ENCODE measurements around the gene RSPH10B2. TPM values are rescaled to one million over a fixed set of nuclear protein-coding genes. Genes with fewer than 3 reads are reported as not detected.
"Not testable (repeated sequence)": the region's sequence is repeated elsewhere in the genome, so short reads cannot be mapped to it uniquely, and the experiment has no call there.

Gene RSPH10B2
- under 1 TPM; 0.13 to 0.54 (median 0.35) TPM for total RNA-seq

DNA sequence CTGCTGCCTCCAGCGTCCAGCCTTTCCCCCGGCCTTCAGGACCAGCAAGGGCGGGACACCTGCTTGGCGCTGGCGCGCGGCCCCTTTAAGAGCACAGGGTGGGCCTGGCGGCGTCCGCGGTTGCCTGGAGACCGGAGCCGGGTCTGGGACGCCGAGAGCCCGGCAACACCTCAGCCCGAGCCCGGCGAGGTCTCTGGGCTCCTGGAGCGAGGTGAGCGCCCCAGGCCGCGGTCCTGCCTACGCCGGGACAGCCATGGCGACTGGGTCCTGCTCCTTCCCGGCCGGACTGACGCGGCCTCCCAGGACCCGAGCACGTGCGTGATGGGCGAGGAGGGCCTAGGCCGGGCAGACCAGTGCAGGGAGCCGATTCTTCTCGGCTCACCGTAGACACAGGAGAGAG lies at the start of gene RSPH10B2:
RSPH10B2 (plus strand) TSS at position 140 of the 400 bp plus-strand sequence. CDS start 3,575 bp downstream, outside the sequence.
- ATAC-seq; H3K27me3 Mint-ChIP-seq (ENCODE audit: low read depth); H3K4me1 Mint-ChIP-seq (ENCODE audit: low read depth); H3K9me3 Mint-ChIP-seq; H3K36me3 Mint-ChIP-seq (ENCODE audit: insufficient read depth); DNase-seq; H3K4me3 Mint-ChIP-seq: not testable (repeated sequence)

GRCh38 chr7:6705959-6706665 lies 47.8 kb upstream of the RSPH10B2 start:
- H3K4me1 Mint-ChIP-seq (ENCODE audit: low read depth): peaks cover 42% of the 10 kb centered on the region
- ATAC-seq: peak; percentile 47 to 53
- peak overlapping the region; percentile 93 for H3K4me3 Mint-ChIP-seq
- DNase-seq: peak; percentile 6
- H3K36me3 Mint-ChIP-seq (ENCODE audit: insufficient read depth): peaks cover 33% of the 10 kb centered on the region
- H3K9me3 Mint-ChIP-seq: peaks cover 21% of the 10 kb centered on the region
- H3K27me3 Mint-ChIP-seq (ENCODE audit: low read depth): no peaks in the 10 kb centered on the region

- Mint-ChIP-seq H3K27me3 (ENCODE audit: low read depth) (peaks cover 3% of the 10 kb centered on the region), H3K36me3 (ENCODE audit: insufficient read depth) (peaks cover 26% of the 10 kb centered on the region), H3K4me1 (ENCODE audit: low read depth) (peaks cover 36% of the 10 kb centered on the region), H3K4me3 (peak within 1 kb of the TSS; percentile 93), H3K9me3 (peaks cover 15% of the 10 kb centered on the region)
- peak; percentile 92 to 93 for ATAC-seq
- DNase-seq: peak; percentile 93
Measured at GRCh38 chr7:6706666-6707407, 47.1 kb upstream of the RSPH10B2 start, which contains the start of gene ZNF12. Gene ZNF12 (minus strand): TSS chr7:6706947. CDS start chr7:6705173, 1,774 bp downstream.

DNA sequence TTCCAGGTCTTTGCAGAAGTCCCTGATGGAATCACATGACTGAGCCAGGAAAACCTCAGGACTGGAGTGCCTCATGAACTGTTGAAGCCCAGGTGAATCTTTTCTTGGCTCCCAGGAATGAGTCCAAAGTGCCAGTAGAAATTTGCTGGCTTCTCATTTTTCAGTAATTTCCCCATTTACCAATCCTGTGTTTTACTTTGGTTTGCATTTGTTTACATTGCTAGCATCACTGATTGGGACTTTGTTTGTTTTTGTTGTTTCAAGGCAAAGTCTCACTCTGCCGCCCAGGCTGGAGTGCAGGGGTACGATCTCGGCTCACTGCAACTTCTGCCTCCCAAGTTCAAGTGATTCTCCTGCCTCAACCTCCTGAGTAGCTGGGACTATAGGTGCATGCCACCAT lies 45.6 kb upstream of the RSPH10B2 start:
- no peak for ATAC-seq
- Mint-ChIP-seq H3K4me3 (no peak overlapping the region), H3K4me1 (ENCODE audit: low read depth) (peaks cover 25% of the 10 kb centered on the region)

DNA sequence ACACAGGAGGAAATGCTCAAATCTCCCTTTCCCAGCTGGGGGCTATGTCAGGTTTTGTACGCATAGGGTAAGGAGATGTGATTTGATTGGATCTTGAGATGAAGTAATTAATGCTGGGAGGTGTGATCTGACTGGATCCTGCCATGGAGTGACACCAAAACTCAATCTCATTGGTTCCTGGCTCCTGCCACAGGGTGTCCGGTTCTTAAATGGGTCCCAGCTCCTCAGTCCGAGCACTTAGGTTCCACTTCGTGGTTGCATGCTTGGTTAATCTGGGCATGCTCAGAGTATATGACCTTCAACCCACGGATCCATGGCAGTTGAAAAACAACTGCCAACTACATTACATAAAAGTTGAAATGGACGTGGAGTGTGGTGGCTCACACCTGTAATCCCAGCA lies 44.1 kb upstream of the RSPH10B2 start:
- peaks cover 15% of the 10 kb centered on the region for H3K4me1 Mint-ChIP-seq (ENCODE audit: low read depth)
- peaks cover 6% of the 10 kb centered on the region for H3K36me3 Mint-ChIP-seq (ENCODE audit: insufficient read depth)
- DNase-seq (no peak), ATAC-seq (no peak)
- peaks cover 3% of the 10 kb centered on the region for H3K27me3 Mint-ChIP-seq (ENCODE audit: low read depth)
- no peaks in the 10 kb centered on the region for H3K9me3 Mint-ChIP-seq
- no peak overlapping the region for H3K4me3 Mint-ChIP-seq

More for the DNA sequence above, 45.6 kb upstream of the RSPH10B2 start:
- H3K9me3 Mint-ChIP-seq: peaks cover 5% of the 10 kb centered on the region
- no peak for DNase-seq
- H3K36me3 Mint-ChIP-seq (ENCODE audit: insufficient read depth): peaks cover 15% of the 10 kb centered on the region
- H3K27me3 Mint-ChIP-seq (ENCODE audit: low read depth): peaks cover 3% of the 10 kb centered on the region

DNA sequence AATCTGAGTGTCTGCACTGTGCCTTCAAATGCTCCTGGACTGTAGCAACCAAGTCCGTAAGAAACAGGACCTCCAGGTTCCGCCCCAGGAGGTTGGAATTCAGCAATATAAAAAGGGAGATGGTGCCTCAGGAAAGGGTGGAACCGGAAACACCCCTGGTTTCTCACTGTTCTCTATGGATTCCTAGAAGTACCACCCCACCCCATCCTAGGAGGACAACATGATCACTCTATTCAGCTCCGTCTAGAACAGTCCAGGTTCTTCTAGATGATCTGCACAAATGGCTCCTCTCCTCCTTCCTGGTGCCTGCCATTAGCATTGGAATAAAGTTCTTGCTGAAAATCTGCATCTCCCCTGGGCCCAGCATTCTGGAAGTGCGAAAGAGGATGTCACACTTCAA lies 39.5 kb upstream of the RSPH10B2 start:
- no peaks in the 10 kb centered on the region for H3K36me3 Mint-ChIP-seq (ENCODE audit: insufficient read depth)
- peaks cover 22% of the 10 kb centered on the region for H3K27me3 Mint-ChIP-seq (ENCODE audit: low read depth)
- H3K9me3 Mint-ChIP-seq: no peaks in the 10 kb centered on the region
- DNase-seq (no peak), ATAC-seq (no peak)
- peaks cover 3% of the 10 kb centered on the region for H3K4me1 Mint-ChIP-seq (ENCODE audit: low read depth)
- H3K4me3 Mint-ChIP-seq: no peak overlapping the region

GRCh38 chr7:6715898-6716297 lies 38.0 kb upstream of the RSPH10B2 start:
- H3K4me3 Mint-ChIP-seq; H3K9me3 Mint-ChIP-seq; ATAC-seq; H3K36me3 Mint-ChIP-seq (ENCODE audit: insufficient read depth); H3K4me1 Mint-ChIP-seq (ENCODE audit: low read depth); DNase-seq: not testable (repeated sequence)
- peaks cover 24% of the 10 kb centered on the region for H3K27me3 Mint-ChIP-seq (ENCODE audit: low read depth)

DNA sequence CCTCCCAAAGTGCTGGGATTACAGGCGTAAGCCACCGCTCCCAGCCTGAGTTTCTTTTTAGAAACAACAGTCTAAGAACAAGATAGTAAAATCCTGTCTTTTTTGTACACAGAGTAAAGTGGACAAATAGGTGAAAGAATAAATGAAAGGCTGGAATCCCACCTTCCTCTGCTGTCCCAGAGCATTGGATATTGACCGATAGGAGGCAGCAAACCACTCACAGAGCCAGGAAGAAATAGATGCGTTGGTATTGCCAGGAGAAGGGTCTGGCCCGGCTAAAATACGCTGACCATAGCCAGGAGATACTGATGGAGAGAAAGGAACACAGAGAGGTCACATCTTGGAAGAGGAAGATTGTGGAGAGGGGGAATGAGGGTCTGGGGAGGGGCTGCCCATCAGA lies 35.8 kb upstream of the RSPH10B2 start:
- Mint-ChIP-seq H3K4me3 (no peak overlapping the region), H3K27me3 (ENCODE audit: low read depth) (peaks cover 30% of the 10 kb centered on the region), H3K36me3 (ENCODE audit: insufficient read depth) (no peaks in the 10 kb centered on the region), H3K4me1 (ENCODE audit: low read depth) (peaks cover 3% of the 10 kb centered on the region), H3K9me3 (no peaks in the 10 kb centered on the region)
- ATAC-seq (no peak), DNase-seq (no peak)

DNA sequence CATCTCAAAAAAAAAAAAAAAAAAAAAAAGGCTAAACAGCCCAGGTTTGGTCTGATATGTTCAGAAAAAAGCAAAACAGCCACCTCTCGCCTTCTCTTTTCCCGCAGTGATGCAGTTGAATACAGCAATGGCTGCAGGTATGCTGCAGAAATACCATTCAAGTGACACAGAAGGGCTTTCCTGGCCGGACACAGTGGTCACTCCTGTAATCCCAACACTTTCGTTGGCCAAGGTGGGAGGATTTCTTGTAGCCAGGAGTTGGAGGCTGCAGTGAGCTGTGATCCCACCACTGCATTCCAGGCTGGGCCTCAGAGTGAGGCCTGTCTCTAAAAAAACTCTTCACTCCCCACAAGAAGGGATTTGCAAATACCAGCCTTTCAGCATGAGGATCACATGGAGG lies 29.6 kb upstream of the RSPH10B2 start:
- H3K27me3 Mint-ChIP-seq (ENCODE audit: low read depth): peaks cover 18% of the 10 kb centered on the region
- not testable (repeated sequence) for H3K36me3 Mint-ChIP-seq (ENCODE audit: insufficient read depth); ATAC-seq; H3K4me3 Mint-ChIP-seq; DNase-seq; H3K9me3 Mint-ChIP-seq; H3K4me1 Mint-ChIP-seq (ENCODE audit: low read depth)

GRCh38 chr7:6725003-6725402 lies 28.9 kb upstream of the RSPH10B2 start:
- Mint-ChIP-seq H3K4me1 (ENCODE audit: low read depth) (peaks cover 5% of the 10 kb centered on the region), H3K36me3 (ENCODE audit: insufficient read depth) (no peaks in the 10 kb centered on the region), H3K9me3 (no peaks in the 10 kb centered on the region), H3K4me3 (no peak overlapping the region), H3K27me3 (ENCODE audit: low read depth) (peaks cover 18% of the 10 kb centered on the region)
- ATAC-seq (no peak), DNase-seq (no peak)

GRCh38 chr7:6726341-6726740 lies 27.6 kb upstream of the RSPH10B2 start:
- Mint-ChIP-seq H3K27me3 (ENCODE audit: low read depth) (peaks cover 15% of the 10 kb centered on the region), H3K4me1 (ENCODE audit: low read depth) (peaks cover 13% of the 10 kb centered on the region)
- DNase-seq; H3K9me3 Mint-ChIP-seq; H3K36me3 Mint-ChIP-seq (ENCODE audit: insufficient read depth); H3K4me3 Mint-ChIP-seq; ATAC-seq: not testable (repeated sequence)

DNA sequence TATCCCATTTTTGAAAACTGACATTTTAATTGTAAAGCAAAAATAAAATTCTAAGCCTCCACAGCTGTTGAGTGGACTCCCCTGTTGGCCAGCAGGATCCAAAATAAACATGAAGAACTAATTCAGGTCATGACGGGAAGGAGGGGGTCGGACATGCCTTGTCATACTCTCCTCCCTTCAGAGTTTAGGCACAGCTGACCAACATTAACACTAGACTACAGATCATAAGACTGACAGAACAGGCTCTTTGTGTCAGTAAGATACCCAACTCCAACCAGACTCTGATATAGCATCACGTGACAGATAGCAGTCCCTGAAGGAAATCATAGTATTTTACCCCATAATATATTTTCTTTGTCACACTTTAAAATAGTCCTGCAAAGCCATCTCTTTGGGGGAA lies 26.2 kb upstream of the RSPH10B2 start:
- Mint-ChIP-seq H3K36me3 (ENCODE audit: insufficient read depth) (peaks cover 9% of the 10 kb centered on the region), H3K9me3 (no peaks in the 10 kb centered on the region), H3K4me3 (no peak overlapping the region), H3K4me1 (ENCODE audit: low read depth) (peaks cover 19% of the 10 kb centered on the region), H3K27me3 (ENCODE audit: low read depth) (peaks cover 10% of the 10 kb centered on the region)
- DNase-seq: no peak
- no peak for ATAC-seq

GRCh38 chr7:6728893-6729491 lies 24.9 kb upstream of the RSPH10B2 start:
- peaks cover 25% of the 10 kb centered on the region for H3K4me1 Mint-ChIP-seq (ENCODE audit: low read depth)
- H3K27me3 Mint-ChIP-seq (ENCODE audit: low read depth); H3K9me3 Mint-ChIP-seq; ATAC-seq; DNase-seq: not testable (repeated sequence)
- H3K4me3 Mint-ChIP-seq: peak overlapping the region; percentile 93
- peaks cover 18% of the 10 kb centered on the region for H3K36me3 Mint-ChIP-seq (ENCODE audit: insufficient read depth)

DNA sequence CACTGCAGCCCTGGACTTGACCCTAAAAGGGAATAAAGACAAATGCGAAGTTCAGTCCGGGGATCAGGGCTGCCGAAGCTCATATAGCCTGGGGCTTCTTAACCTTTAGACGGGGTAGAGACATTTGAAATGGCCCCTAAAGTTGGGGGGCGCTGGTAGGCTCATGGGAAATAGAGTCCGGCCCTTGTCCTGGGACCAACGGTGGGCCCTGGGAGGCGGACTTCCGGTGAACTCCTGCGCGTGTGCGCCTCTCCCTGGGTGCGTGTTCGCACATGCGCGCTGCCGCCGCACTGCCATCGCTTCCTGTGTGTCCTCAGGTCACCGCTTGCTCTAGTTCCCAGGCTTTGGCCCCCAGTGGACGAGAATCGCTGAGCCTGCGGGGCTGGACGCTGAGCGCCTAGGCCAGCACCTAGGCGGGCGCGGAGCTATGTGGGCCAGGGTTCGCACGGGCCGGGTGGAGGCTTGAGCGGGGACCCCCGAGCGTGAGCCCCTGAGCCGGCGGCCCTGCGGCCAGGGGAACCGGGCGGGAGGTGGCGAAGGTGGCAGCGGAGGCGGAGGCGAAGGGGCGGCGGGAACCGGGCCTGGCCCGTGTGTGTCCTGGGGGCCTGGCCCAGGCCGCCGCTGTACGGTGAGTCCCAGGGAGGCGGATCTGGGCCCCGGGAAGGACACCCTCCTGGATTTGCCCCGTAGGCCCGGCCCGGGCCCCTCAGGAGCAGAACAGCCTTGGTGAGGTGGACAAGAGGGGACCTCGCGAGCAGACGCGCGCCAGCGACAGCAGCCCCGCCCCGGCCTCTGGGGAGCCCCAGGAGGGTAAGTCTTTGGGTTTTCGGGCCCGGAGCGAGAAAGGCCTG lies 24.2 kb upstream of the RSPH10B2 start:
- no peaks in the 10 kb centered on the region for H3K9me3 Mint-ChIP-seq
- no peaks in the 10 kb centered on the region for H3K27me3 Mint-ChIP-seq (ENCODE audit: low read depth)
- peaks cover 20% of the 10 kb centered on the region for H3K36me3 Mint-ChIP-seq (ENCODE audit: insufficient read depth)
- peaks cover 25% of the 10 kb centered on the region for H3K4me1 Mint-ChIP-seq (ENCODE audit: low read depth)
- peak overlapping the region; percentile 93 for H3K4me3 Mint-ChIP-seq
- peak; percentile 99 for ATAC-seq
- DNase-seq: peak; percentile 71
